H1 (cell line): ENCODE results near the gene DVL3. TPM values are rescaled to one million over a fixed set of nuclear protein-coding genes. Genes with fewer than 3 reads are reported as not detected.
A peak's percentile ranks its signal among the peaks of the same experiment; 100 is the strongest.

Experiments used
- BCL11A ChIP-seq, 2 experiments: IDR thresholded peaks; one replicate each; pipeline ENCODE4 v1.6.1; 2011; ENCODE audit warnings: low read depth in 2 of 2, low read length in 2 of 2, mild to moderate bottlenecking in 2 of 2
- CBX8 ChIP-seq: fragments of 300-800, 300-1000 bp; sonication (generic); IDR thresholded peaks from 2 replicates; pipeline ENCODE4 v1.7.1; 2016; ENCODE audit warnings: low read depth, low read length, borderline replicate concordance
- CTBP2 ChIP-seq: IDR thresholded peaks from 2 replicates; pipeline ENCODE4 v1.7.0; 2011; ENCODE audit warnings: borderline replicate concordance, mild to moderate bottlenecking, moderate library complexity, mixed read lengths, low read length; ENCODE audit not compliant: insufficient read depth, insufficient read length
- EP300 ChIP-seq, 2 experiments: IDR thresholded peaks; 1 replicate in 1 of 2; 2 replicates in 1 of 2; pipeline ENCODE4 v1.6.1; 2011 to 2012; ENCODE audit warnings: low read depth in 2 of 2, low read length in 2 of 2, mild to moderate bottlenecking in 2 of 2, borderline replicate concordance in 1 of 2, inconsistent platforms in 1 of 2, moderate library complexity in 1 of 2
- POU5F1 ChIP-seq: IDR thresholded peaks from 2 replicates; pipeline ENCODE4 v1.6.1; 2011; ENCODE audit warnings: low read depth, mild to moderate bottlenecking, low read length, moderate library complexity
- RNF2 ChIP-seq: fragments of 200-900, 300-1000 bp; sonication (generic); IDR thresholded peaks from 2 replicates; pipeline ENCODE4 v1.7.1; 2016; ENCODE audit warnings: borderline replicate concordance, low read depth, mild to moderate bottlenecking, antibody characterized with exemption, low read length; ENCODE audit not compliant: poor library complexity, severe bottlenecking; ENCODE audit errors: missing control alignments
- SAP30 ChIP-seq: fragments of 300-600 bp; sonication (generic); IDR thresholded peaks from 2 replicates; pipeline ENCODE4 v1.7.1; 2012; ENCODE audit warnings: low read length, moderate library complexity, mild to moderate bottlenecking, inconsistent platforms; ENCODE audit not compliant: insufficient read depth, insufficient replicate concordance
- TCF12 ChIP-seq: IDR thresholded peaks from 2 replicates; pipeline ENCODE4 v1.6.1; 2011; ENCODE audit warnings: low read depth, mild to moderate bottlenecking, low read length
- polyA plus RNA-seq, 7 experiments: library from polyadenylated mRNA; depleted of rRNA in 3 of 7; stranded (reverse) in 5 of 7; unstranded in 2 of 7; fragments of >200 nt in 5 of 7; fragments of 200-250 nt in 2 of 7; gene quantifications; 1 replicate in 5 of 7; 2 replicates in 1 of 7; 4 replicates in 1 of 7; pipeline versions ENCODE4 v1.2.1 to v1.2.3, GENCODE V29; 2011 to 2013; ENCODE audit warnings: missing spikeins in 2 of 7, mixed read lengths in 2 of 7
- total RNA-seq: library from RNA; stranded (reverse); fragmentation: NEBNext Ultra II Directional; extraction: Animal tissue kit (Norgen Biotek cat#: 25700); gene quantifications from 2 replicates; pipeline ENCODE4 v1.2.1, GENCODE V29; 2021
- TF ChIP-seq, protein P1 (sequence below), 3 experiments: IDR thresholded peaks; 1 replicate in 2 of 3; 2 replicates in 1 of 3; pipeline versions ENCODE4 v1.5.1 to v1.6.1; 2011; ENCODE audit warnings: low read length in 3 of 3, mild to moderate bottlenecking in 3 of 3, inconsistent platforms in 2 of 3, low read depth in 1 of 3, moderate library complexity in 1 of 3; ENCODE audit not compliant: insufficient read depth in 1 of 3; ENCODE audit errors: control extremely low read depth in 1 of 3

DVL3 gene
- total and polyA plus RNA-seq, 2 of the 8 experiments (the other 6 are each of a cell fraction or from before 2014, with no cell fraction given), result 38.5 to 66.6 TPM

DNA sequence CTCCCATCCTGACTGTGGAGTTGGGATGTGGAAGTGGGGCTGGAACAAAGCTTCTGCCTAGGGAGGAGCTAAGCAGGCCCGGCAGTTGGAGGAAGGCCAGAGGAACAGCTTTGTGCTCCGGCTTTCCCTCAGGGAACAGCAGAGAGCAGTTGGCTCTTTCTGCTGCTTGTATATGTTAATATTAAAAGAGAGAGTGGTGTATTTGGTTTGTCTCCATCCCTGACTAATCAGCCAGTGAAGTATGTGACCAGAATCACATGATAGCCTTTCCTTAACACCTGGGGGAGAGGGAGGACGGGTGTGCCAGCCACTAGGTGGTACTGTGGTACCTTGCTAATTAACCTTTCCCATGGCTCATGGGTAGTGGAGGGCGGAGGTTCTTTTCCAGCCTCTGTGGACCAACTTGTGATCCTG is 10.1 kb upstream of the DVL3 start (continued):
- TF ChIP-seq, protein P1, sequence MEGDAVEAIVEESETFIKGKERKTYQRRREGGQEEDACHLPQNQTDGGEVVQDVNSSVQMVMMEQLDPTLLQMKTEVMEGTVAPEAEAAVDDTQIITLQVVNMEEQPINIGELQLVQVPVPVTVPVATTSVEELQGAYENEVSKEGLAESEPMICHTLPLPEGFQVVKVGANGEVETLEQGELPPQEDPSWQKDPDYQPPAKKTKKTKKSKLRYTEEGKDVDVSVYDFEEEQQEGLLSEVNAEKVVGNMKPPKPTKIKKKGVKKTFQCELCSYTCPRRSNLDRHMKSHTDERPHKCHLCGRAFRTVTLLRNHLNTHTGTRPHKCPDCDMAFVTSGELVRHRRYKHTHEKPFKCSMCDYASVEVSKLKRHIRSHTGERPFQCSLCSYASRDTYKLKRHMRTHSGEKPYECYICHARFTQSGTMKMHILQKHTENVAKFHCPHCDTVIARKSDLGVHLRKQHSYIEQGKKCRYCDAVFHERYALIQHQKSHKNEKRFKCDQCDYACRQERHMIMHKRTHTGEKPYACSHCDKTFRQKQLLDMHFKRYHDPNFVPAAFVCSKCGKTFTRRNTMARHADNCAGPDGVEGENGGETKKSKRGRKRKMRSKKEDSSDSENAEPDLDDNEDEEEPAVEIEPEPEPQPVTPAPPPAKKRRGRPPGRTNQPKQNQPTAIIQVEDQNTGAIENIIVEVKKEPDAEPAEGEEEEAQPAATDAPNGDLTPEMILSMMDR (IDR thresholded peaks at IDR 0.05; ENCODE audit: control extremely low read depth in 1 of 3, insufficient read depth in 1 of 3, low read depth in 1 of 3, low read length in 3 of 3), result peak; percentile 72 to 82 (median 73)
- TF ChIP-seq TCF12 (no peak), EP300 (IDR thresholded peaks at IDR 0.05; ENCODE audit: borderline replicate concordance in 1 of 2, low read depth in 2 of 2, low read length in 2 of 2) (no peak), SAP30 (no peak), CBX8 (no peak), POU5F1 (no peak), BCL11A (IDR thresholded peaks at IDR 0.05; ENCODE audit: low read depth in 2 of 2, low read length in 2 of 2) (no peak), CTBP2 (no peak), RNF2 (no peak)
